Cardiac septum (tissue), 1 donor: ENCODE results near the gene MEIS1. TPM values are rescaled to one million over a fixed set of nuclear protein-coding genes. Genes with fewer than 3 reads are reported as not detected.
A peak's percentile ranks its signal among the peaks of the same experiment; 100 is the strongest.

Source experiments
- DNase-seq: peaks from one replicate; pipeline ENCODE4 v3.0.0-alpha.2; 2020; ENCODE audit warnings: low spot score
- intact Hi-C: fragments of 100-400 bp; cut with DNase I; formaldehyde crosslinking; loops from one replicate; pipeline ENCODE4 v1.14.0; 2022
- total RNA-seq: library from RNA; stranded (reverse); fragmentation: NEBNext Ultra II Directional; extraction: Animal tissue kit (Norgen Biotek cat#: 25700); gene quantifications from one replicate; pipeline ENCODE4 v1.2.1, GENCODE V29; 2021
- donor health status: DM: no; HTN: no; CAD: no.

The MEIS1 gene
- total RNA-seq, 1 donor from 2014 or later, result 24.7 TPM

DNA sequence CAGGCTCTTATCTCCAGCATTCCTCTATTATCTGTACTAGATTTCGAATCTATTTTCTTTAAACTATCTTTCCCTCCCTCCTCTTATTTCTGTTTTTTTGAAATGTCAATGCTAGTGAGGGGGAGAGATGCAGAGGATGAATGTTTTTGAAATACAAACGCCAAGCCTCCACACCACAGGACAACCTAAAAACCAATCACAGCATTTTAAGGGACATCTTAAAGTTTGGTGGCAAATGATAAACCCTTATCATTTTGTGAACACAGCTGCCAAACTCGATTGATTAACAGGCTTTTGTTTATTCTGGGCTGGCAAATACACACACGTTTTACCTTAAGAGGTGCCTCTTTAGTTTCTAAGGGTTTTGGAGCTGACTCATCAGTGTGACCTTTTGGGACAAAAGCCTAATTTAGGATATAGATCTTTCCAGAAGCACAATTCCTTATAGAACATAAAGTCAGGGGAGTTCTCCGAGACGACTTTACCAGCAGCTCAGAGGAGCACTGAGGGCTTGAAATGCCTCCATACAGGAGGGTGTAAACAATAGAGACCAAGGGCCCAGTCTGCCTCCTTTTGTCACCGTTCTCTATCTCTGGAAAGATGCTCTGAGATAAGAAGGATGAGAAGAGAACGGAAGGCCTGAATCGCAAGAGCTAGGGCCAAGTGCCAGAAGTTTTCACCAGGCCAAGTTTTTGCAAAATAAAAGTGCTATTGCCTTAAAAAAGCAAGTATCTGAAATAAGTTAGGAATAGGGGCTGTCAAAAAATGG, 4.2 kb upstream of the MEIS1 start:
- intact Hi-C loops, result loop anchor here (5.0 kb wide), 2 partner anchors 1137 to 1412 kb away; no protein-coding TSS in a partner anchor
- no peak for DNase-seq

DNA sequence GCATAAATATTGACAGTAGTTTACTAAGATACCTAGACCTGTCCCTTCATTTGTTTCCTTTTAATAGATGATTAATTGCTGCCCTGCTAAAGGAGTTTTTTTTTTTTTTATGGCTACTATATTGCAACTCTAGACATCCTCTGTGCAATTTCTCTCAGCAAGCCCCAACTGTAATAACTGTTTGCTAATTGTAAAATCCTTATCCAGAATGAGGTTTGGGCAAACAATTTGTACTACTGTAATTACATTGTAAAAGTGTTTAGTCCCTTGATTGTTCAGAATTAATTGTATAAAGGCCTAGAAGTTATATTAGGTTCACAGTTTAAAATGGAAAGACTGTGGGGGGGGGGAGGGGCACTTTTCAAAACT, 3.7 kb upstream of the MEIS1 start:
- no peak for DNase-seq
- intact Hi-C loops, result loop anchor here (5.0 kb wide), 2 partner anchors 1136 to 1411 kb away; no protein-coding TSS in a partner anchor

DNA sequence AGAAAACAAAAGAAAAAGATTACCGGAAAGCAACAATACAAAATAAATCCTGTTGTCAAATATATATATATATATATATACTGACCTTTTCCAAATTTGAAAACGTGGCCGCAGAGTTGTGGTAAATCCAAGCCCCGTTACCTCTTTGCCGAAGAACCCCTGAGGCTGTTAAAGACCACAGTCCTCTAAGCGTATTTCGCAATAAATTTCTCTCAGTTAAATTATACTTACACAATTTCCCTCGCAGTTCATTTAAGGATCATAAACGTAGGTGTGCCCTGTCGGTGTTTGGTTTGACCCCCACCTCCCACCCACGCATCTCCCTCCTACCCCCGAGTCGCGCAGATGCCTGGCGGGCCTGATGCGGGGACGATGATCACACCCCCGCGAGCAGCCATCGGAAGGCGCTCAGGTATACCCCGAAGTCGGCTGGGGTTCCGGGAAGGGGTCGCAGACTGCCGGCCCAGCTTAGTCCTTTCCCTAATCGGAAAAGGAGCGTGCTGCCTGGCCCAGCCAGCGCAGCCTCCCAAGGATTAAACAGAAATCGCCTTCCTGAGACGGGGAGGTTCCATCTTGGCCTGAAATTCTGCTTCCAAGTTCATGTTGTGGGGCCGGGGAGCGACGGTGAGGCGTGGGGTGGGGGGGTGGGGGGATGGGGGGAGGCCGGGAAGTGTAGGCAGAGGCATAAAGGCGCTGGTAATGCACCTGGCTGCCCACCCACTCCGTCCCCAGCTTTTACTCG, 2.9 kb upstream of the MEIS1 start:
- DNase-seq, result no peak
- intact Hi-C loops, result loop anchor here (5.0 kb wide), 2 partner anchors 1135 to 1410 kb away; no protein-coding TSS in a partner anchor

DNA sequence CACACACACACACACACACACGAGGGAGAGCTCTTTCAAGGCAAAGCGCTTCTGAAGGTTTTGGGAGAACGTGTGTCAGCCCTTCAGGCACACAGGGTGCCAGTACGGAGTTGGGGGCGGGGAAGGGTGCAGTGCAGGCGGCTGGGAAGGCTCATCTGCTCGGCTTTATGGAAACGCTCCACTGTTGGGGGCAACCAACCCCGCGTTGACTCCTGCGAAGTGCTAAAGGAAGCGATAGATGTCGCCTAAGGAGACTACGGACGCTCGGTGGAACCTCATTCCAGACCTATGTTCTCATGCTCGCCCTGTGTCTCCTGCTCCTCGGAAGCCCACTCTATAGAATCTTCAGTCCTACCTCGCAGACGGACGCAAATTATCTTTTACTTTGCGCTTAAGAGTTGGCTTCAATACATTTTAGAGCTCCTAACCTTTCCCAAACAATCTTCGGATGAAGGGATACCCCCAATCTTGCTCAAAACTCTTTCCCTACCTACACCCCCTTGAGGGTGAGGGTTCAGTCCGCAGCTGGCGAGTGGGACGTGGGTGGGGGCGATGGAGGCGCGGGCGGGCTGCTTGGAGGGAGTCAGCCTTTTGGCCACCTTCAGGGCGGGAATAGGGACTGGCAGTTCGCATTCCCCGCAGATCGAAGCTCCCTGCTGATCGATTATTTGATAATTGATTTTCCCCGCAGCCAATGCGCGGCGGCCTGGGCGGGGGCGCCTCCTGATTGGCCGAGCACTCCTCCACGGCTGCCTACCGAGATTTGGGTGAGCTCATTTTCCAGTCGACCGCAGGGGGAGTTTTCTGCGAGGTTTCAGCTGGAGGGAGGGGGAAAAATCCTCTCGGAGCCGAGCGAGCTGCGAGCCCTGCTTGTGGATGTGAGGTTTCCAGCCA, 1.9 kb upstream of the MEIS1 start:
- DNase-seq, result peak; percentile 92
- intact Hi-C loops, result loop anchor here (5.0 kb wide), 2 partner anchors 1134 to 1409 kb away; no protein-coding TSS in a partner anchor

DNA sequence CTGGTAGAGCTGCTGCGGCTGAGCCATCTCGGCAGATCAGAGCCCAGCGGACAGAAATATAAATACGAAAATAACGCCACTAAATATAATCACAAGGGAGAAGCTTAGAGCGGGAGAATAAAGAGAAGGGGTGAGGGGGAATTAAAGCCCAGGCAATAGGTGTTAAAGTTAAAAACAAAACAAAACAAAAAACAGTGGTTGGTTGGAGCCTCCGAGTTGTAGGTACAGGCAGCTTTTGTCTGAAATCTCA, 1.3 kb upstream of the MEIS1 start:
- no peak for DNase-seq
- intact Hi-C loops, result loop anchor here (5.0 kb wide), 2 partner anchors 1134 to 1409 kb away; no protein-coding TSS in a partner anchor

DNA sequence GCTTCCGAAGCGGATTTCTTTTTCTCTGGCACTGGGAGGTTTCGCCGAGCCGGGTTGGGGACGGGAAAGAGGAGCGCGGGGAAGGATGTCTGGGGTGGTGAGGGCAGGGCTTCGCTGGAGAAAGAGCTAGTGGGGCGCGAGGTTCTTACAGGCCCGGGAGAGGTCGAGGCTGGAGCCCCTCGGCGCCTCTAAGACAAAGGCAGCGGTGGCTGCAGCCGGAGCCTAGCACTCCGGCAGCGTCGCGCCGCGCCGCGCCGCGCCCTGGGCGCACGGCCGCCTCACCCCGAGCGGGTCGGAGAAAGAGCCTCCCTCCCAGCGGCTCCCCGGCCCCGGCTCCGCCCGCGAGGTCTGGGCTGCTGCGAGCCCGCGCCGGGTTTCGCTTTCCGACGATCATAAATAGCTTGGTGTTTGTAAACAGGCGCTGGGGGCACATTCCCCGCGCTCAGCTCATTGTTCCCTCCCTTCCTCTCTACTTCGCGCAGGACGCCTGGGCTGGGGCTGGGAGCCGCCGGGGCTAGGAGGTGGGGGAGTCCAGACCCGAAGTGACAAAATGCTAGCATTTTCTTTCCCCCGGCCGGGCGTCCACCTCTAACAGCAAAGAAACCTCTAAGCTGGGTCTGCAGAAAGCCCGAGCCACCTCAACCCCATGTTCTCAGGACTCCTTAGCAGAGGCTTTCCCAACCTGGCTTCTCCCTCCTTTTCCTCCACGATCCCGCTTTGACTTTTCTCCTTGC, 813 bp upstream of the MEIS1 start:
- peak; percentile 81 for DNase-seq
- intact Hi-C loops, result loop anchor here (2.0 to 5.0 kb wide), 4 partner anchors 143 to 1408 kb away; no protein-coding TSS in a partner anchor

DNA sequence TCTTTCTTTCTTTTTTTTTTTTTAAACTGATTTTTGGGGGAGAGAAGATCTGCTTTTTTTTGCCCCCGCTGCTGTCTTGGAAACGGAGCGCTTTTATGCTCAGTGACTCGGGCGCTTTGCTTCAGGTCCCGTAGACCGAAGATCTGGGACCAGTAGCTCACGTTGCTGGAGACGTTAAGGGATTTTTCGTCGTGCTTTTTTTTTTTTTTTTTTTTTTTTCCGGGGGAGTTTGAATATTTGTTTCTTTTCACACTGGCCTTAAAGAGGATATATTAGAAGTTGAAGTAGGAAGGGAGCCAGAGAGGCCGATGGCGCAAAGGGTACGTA, 587 bp downstream of the MEIS1 start:
- DNase-seq, result no peak
- intact Hi-C loops, result loop anchor here (2.0 to 5.0 kb wide), 4 partner anchors 62 to 1213 kb away; no protein-coding TSS in a partner anchor

DNA sequence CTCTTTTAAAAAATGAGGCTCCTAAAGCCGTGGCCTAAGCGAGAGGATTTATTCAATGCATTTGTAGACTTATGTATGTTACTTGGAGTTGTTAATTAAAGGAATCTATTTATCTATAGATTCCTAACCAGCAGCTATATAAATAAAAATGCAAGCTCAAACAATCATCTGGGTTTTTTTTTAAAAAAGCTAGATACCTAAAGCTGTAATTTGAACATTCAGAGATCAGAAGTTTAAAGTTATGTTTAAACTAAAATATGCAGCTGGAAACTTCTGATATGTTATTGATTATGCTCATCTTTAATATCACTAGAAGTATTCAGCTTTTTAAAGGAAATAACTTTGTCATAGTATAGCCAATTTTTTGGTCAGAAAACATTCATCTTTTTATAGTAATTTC, 1.0 kb downstream of the MEIS1 start:
- no peak for DNase-seq
- intact Hi-C loops, result loop anchor here (2.0 to 5.0 kb wide), 4 partner anchors 61 to 1213 kb away; no protein-coding TSS in a partner anchor

DNA sequence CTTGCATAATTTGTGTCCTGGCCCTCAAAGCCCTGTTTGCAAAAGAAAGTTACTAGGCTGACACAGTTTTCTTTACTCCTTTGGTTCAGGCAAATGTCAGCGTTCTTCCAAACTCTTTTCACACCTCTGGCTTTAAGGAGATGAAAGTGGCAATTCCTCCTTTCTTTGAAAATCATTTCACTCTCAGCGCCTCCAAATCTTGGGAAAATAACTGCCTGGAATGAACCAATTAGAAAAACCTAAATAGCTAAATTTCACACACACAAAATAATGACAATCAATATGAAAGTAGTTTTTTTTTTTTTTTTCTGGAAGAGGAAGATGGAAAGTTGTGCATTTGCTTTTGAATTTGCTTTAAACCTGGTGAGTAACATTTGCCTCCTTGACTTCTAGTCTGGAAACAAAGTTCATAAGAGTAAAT, 1.7 kb downstream of the MEIS1 start:
- intact Hi-C loops, result loop anchor here (5.0 kb wide), 2 partner anchors 61 to 134 kb away; no protein-coding TSS in a partner anchor
- DNase-seq, result no peak

DNA sequence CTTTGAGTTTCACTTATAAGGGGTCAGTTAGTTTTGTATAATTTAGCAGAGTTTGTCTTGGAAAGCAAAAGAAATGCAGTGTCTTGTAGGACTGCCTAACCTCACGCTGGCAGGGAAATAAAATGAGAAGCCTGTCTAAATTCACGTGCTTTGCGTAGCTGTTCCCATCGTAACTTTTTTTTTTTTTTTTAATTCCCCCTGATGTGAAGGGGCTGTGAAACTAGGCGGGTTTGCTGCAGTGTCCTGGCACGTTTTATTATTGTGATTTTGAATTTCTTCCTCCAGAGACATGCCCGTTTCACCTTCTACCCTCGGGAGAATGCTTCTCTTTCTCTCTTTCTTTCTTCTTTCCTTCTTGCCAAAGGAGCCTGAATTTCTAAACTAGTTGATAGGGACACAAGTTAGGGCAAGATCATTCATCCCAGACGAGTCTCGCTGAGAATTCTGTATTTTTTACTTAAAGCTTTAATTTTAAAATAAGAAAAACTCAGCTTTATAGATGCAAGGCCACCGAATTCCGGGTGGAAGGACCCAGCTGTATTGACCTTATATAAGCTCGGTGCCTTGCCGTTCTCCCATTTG, 2.3 kb downstream of the MEIS1 start:
- intact Hi-C loops, result loop anchor here (5.0 kb wide), 2 partner anchors 60 to 135 kb away; no protein-coding TSS in a partner anchor
- no peak for DNase-seq

DNA sequence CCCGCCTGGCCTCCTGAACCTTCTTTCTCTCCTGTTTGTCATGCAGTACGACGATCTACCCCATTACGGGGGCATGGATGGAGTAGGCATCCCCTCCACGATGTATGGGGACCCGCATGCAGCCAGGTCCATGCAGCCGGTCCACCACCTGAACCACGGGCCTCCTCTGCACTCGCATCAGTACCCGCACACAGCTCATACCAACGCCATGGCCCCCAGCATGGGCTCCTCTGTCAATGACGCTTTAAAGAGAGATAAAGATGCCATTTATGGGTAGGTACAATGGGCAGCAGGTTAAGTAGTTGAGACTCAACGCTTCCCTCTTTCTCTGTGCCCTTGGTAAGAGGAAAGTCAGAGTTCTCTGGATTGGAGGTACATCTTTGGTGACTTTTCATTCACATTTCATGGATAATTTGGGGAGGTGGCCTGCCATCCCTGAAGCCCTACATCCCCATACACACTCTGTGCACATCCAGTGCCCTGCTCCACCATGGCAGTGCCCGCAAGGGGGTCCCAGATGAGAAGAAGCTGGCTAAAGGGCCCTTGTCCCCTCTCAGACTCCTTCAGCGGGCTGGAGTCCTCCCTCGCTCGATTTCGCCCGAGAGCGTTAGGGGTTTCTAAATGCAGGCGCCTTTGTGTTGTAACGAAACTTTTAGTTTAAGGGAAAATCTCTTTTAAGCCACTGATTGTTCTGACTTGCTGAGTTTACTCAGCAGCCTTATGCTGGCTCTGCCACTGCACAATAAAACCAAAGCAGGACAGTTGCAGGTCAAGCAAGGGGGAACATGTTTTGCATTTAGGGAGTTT, 3.0 kb downstream of the MEIS1 start:
- no peak for DNase-seq
- intact Hi-C loops, result loop anchor here (5.0 kb wide), 2 partner anchors 59 to 136 kb away; no protein-coding TSS in a partner anchor

DNA sequence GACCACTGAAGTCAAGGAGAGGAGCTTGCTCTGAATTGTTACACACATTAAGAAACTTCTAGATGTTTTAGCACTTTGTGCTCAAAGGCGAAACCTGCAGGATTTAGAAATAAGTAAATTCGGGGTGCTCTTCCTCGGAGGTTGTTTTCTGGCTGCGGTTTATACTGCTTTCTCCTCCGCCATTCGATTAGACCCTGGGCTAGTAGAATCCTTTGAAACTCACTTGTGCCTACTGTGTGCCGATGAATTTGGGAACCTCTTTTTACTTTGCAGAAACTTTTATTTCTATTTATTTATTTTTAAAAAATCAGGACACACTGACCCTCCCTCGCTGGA, 3.5 kb downstream of the MEIS1 start:
- intact Hi-C loops, result loop anchor here (5.0 kb wide), 2 partner anchors 59 to 136 kb away; no protein-coding TSS in a partner anchor
- DNase-seq, result no peak

DNA sequence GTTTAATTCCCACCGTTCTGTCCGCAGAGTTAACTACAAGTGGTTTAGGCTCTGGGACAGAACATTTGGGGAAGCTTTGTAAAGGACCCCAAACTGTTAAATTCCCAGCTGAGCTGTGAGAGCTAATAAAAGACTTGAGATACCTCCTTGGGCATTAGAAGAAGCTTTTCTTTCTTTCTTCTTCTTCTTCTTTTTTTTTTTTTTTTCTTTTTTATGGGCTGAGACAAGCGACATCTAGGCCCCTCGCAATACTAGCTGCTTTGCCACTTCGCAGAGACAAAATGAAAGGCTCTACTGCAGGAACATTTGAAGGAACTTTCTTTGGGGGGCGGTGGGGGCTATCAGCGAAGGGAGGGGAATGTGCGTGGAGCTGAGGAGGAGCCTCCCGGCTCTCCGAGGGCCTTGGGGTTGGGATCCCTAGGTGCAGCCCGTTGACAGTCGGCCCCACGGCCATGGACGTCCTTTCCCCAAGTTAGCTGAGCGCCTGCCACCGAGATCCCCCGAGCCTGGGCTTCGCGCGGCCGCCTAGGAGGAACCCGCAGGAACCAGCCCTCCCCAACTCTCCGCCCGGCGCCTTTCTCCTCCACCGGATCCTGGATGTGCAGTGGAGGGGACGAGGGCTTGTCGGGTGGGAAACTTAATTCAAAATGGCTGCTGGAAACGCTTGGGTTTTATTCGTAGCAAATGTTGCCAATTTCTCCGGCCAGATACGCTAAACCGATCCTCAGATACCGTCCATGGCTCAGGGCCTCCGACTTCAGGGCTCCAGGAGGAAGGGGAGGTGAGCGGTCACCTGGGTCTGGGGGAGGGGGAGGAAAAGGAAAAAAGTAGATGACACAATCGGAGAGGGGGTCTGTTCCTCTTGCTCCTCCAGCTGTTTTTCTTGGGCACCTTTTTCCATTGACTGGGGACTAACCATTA, 4.2 kb downstream of the MEIS1 start:
- no peak for DNase-seq
- intact Hi-C loops, result loop anchor here (5.0 kb wide), 2 partner anchors 58 to 137 kb away; no protein-coding TSS in a partner anchor

DNA sequence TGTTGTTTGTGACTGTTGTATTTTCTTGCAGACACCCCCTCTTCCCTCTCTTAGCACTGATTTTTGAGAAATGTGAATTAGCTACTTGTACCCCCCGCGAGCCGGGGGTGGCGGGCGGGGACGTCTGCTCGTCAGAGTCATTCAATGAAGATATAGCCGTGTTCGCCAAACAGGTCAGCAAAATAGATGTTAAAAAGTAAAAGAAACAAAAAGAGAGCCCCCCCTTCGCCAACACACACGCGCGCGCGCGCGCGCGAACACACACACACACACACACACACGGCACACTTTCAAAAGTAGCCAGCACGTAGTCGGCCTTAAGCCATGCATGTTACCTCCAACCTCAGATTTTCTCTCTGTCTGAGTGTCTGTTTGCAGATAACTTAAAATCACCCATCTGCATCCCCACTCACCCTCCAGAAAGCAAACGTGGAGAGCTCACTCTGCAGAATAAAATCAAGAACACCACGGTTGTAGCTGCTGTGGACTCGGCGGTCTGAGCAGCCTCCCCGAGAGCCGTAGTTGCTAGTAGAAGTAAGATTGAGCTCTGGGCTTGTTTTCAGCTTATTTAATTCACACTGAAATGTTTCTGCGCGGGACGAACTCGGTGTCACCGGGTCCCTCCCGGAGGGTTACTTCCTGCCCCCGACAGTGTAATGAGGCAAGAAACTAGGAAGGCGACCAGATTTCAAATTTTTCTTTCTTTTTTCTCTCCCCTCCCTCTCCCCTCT, 5.1 kb downstream of the MEIS1 start:
- DNase-seq, result no peak
- intact Hi-C loops, result loop anchor here (5.0 kb wide), 3 partner anchors 37 to 138 kb away; no protein-coding TSS in a partner anchor

DNA sequence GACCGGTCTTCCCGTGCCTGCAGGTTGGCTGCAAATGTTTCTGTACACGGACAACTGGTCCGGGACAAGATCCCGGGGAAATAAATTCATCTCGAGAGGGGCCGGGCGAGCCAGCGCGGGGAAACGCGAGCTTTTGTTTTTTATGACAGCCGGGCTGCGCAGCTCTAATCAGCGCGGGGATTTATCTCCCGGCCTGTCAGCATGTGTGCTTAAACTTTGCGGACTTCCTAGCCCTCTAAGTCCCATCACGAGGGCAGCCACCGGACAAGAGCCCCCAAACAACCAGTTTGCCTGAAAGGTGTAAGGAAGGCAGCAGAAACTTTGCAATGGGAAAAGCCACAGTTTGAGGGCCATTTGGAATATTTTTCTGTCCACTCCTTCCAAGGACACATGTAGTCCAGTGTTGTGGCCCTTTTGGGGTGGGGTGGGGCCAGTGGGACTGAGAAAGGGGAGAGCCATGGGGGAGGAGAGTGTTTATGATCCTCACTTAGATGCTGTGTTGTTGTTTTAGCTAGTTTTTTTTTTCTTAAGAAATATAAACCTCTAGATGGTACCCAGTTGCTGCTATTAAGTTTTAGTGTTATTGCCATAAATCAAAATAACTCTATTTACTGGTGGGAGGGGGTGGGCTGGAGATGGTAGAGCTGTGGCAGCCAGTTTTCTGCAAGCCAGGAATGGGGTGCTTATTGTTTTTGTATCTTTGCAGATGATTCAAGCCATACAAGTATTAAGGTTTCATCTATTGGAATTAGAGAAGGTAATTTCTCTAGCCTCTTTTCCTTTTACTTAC, 6.0 kb downstream of the MEIS1 start:
- DNase-seq, result no peak

More for the DNA sequence above, 6.0 kb downstream of the MEIS1 start:
- intact Hi-C loops, result loop anchor here (5.0 kb wide), 1 partner anchor 36 kb away; no protein-coding TSS in a partner anchor
